ENCODE measurements around the gene BTBD16.

Gene BTBD16

GRCh38 chr10:122239578-122240257 lies 31.4 kb upstream of the BTBD16 start:
- no peak for TF ChIP-seq CTCF (IDR thresholded peaks at IDR 0.05; ENCODE audit: insufficient read depth, low read depth, low read length, missing control alignments)
- no peak for DNase-seq (ENCODE audit: low read depth)
- H3K4me3 ChIP-seq (ENCODE audit: low read length): no peak overlapping the region

- DNase-seq (ENCODE audit: low read depth): no peak
- no peak overlapping the region for H3K4me3 ChIP-seq (ENCODE audit: low read length)
- TF ChIP-seq CTCF (IDR thresholded peaks at IDR 0.05; ENCODE audit: insufficient read depth, low read depth, low read length, missing control alignments): no peak
These were observed 30.7 kb upstream of the BTBD16 start for GRCh38 chr10:122240401-122240800.

GRCh38 chr10:122241836-122242235 lies 29.3 kb upstream of the BTBD16 start:
- no peak for DNase-seq (ENCODE audit: low read depth)
- TF ChIP-seq CTCF (IDR thresholded peaks at IDR 0.05; ENCODE audit: insufficient read depth, low read depth, low read length, missing control alignments): no peak

GRCh38 chr10:122243550-122243949 lies 27.5 kb upstream of the BTBD16 start:
- no peak for TF ChIP-seq CTCF (IDR thresholded peaks at IDR 0.05; ENCODE audit: insufficient read depth, low read depth, low read length, missing control alignments)
- no peak for DNase-seq (ENCODE audit: low read depth)

More at GRCh38 chr10:122241836-122242235, 29.3 kb upstream of the BTBD16 start:
- no peak overlapping the region for H3K4me3 ChIP-seq (ENCODE audit: low read length)

GRCh38 chr10:122244001-122244975 lies 26.8 kb upstream of the BTBD16 start:
- no peak for DNase-seq (ENCODE audit: low read depth)
- no peak for TF ChIP-seq CTCF (IDR thresholded peaks at IDR 0.05; ENCODE audit: insufficient read depth, low read depth, low read length, missing control alignments)
- no peak overlapping the region for H3K4me3 ChIP-seq (ENCODE audit: low read length)

More at GRCh38 chr10:122243550-122243949, 27.5 kb upstream of the BTBD16 start:
- no peak overlapping the region for H3K4me3 ChIP-seq (ENCODE audit: low read length)

GRCh38 chr10:122245136-122245535 lies 26.0 kb upstream of the BTBD16 start:
- no peak for TF ChIP-seq CTCF (IDR thresholded peaks at IDR 0.05; ENCODE audit: insufficient read depth, low read depth, low read length, missing control alignments)
- no peak for DNase-seq (ENCODE audit: low read depth)

More at GRCh38 chr10:122245136-122245535, 26.0 kb upstream of the BTBD16 start:
- no peak overlapping the region for H3K4me3 ChIP-seq (ENCODE audit: low read length)
